Esophagus squamous epithelium (tissue), 5 donors: ENCODE measurements around the gene C2CD4C. TPM values are rescaled to one million over a fixed set of nuclear protein-coding genes. Genes with fewer than 3 reads are reported as not detected.
A peak's percentile ranks its signal among the peaks of the same experiment; 100 is the strongest.
"Not testable (repeated sequence)": the region's sequence is repeated elsewhere in the genome, so short reads cannot be mapped to it uniquely, and the experiment has no call there.

Source experiments
- DNase-seq: peaks from one replicate; lab custom pipeline; 2025; lab: John Stamatoyannopoulos, UW
- H3K27ac ChIP-seq, 4 donors: fragments of 200-600 bp; sonication (generic); one replicate each; pipeline ENCODE4 v1.5.1; 2016 to 2019; ENCODE audit warnings: mild to moderate bottlenecking in 1 of 4
- H3K27me3 ChIP-seq, 4 donors: fragments of 200-600 bp; sonication (generic); 1 replicate in 3 of 4; 2 replicates in 1 of 4; pipeline versions ENCODE4 v1.5.1 to v1.6.0; 2017 to 2021; ENCODE audit warnings: antibody characterized with exemption in 1 of 4
- H3K36me3 ChIP-seq, 3 donors: fragments of 200-600 bp; sonication (generic); one replicate each; pipeline ENCODE4 v1.5.1; 2016 to 2019
- H3K4me1 ChIP-seq, 3 donors: fragments of 200-600 bp; sonication (generic); one replicate each; pipeline ENCODE4 v1.5.1; 2017 to 2019
- H3K4me3 ChIP-seq, 4 donors: fragments of 200-600 bp; sonication (generic); 1 replicate in 3 of 4; 2 replicates in 1 of 4; pipeline ENCODE4 v1.5.1; 2016 to 2019; ENCODE audit warnings: mild to moderate bottlenecking in 2 of 4, moderate library complexity in 1 of 4
- H3K9me3 ChIP-seq, 3 donors: fragments of 200-600 bp; sonication (generic); one replicate each; pipeline ENCODE4 v1.5.1; 2016 to 2019
- POLR2A ChIP-seq, 4 donors: fragments of 450-650 bp; IDR thresholded peaks; one replicate each; pipeline ENCODE4 v1.6.1; 2017; ENCODE audit warnings: antibody characterized with exemption in 4 of 4, mild to moderate bottlenecking in 4 of 4, moderate library complexity in 3 of 4
- WGBS, 2 donors: methylation state at CpG; one replicate each; pipeline ENCODE4 v1.1.5; 2018; 5-methylcytosine and 5-hydroxymethylcytosine counted together
- intact Hi-C: fragments of 100-400 bp; cut with DNase I; formaldehyde crosslinking; loops from one replicate; pipeline ENCODE4 v1.15.0; 2022
- small RNA-seq, 4 donors: library from RNA; depleted of rRNA; stranded (forward); fragments of <200 nt; gene quantifications; one replicate each; pipeline ENCODE3, GENCODE V24; 2016
- total RNA-seq, 4 donors: library from RNA; depleted of rRNA; stranded (reverse); fragments of >200 nt; gene quantifications; one replicate each; pipeline ENCODE4 v1.1.0, GENCODE V29; 2016
- TF ChIP-seq, protein P1 (sequence below), 6 experiments: fragments of 450-650 bp in 4 of 6; fragments of 200-600 bp in 2 of 6; sonication (generic) in 2 of 6; IDR thresholded peaks; one replicate each; pipeline ENCODE4 v1.5.1; 2016 to 2019; ENCODE audit warnings: antibody characterized with exemption in 6 of 6, mild to moderate bottlenecking in 4 of 6, moderate library complexity in 4 of 6
- donor health status: DM: yes; HTN: yes; CAD: no.

Gene C2CD4C
- total RNA-seq, 4 donors from 2014 or later, result 0.15 to 1.1 (median 0.45) TPM

DNA sequence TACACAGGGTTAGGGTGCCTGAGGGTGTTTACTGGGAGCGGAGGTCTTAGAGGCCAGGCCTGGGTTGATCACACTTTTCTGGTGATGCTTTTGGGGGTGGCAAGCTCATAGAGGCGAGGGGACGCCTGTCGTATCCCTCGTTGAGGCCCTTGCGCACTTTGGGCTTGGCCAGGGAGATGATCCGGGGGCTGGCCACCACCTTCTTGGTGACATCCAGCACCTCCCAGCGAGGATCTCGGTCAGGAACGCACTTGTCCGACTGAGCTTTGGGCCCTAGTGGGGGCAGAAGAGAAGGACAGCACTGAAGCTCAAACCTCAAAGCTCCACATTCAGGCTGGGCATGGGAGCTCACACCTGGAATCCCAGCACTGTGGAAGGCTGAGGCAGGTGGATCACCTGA is 46.8 kb downstream of the C2CD4C start:
- TF ChIP-seq POLR2A (IDR thresholded peaks at IDR 0.05), result no peak
- TF ChIP-seq, protein P1, sequence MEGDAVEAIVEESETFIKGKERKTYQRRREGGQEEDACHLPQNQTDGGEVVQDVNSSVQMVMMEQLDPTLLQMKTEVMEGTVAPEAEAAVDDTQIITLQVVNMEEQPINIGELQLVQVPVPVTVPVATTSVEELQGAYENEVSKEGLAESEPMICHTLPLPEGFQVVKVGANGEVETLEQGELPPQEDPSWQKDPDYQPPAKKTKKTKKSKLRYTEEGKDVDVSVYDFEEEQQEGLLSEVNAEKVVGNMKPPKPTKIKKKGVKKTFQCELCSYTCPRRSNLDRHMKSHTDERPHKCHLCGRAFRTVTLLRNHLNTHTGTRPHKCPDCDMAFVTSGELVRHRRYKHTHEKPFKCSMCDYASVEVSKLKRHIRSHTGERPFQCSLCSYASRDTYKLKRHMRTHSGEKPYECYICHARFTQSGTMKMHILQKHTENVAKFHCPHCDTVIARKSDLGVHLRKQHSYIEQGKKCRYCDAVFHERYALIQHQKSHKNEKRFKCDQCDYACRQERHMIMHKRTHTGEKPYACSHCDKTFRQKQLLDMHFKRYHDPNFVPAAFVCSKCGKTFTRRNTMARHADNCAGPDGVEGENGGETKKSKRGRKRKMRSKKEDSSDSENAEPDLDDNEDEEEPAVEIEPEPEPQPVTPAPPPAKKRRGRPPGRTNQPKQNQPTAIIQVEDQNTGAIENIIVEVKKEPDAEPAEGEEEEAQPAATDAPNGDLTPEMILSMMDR (IDR thresholded peaks at IDR 0.05), result no peak
- Histone ChIP-seq H3K4me3 (no peak overlapping the region), H3K4me1 (no peaks in the 10 kb centered on the region), H3K36me3 (no peaks in the 10 kb centered on the region), H3K9me3 (no peaks in the 10 kb centered on the region), H3K27me3 (peaks cover 0 to 49% (median 0%) of the 10 kb centered on the region in 4 donors), H3K27ac (no peak overlapping the region)
- DNase-seq, result no peak
- 76 to 92% methylated on average over 3 to 5 of the region's 11 CpGs for WGBS, 2 donors
- intact Hi-C loops, result no loop called here

DNA sequence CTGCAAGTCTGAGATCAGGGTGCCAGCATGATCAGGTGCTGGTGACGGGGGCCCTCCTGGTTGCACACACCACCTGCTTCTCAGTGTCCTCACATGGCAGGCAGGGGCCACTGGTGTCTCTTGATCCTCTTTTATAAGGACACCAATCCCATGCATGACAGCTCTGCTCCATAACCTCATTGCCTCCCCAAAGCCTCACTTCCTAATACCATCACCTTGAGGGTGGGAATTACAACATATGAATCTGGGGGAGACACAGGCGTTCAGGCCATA is 49.4 kb downstream of the C2CD4C start:
- intact Hi-C loops, result no loop called here

DNA sequence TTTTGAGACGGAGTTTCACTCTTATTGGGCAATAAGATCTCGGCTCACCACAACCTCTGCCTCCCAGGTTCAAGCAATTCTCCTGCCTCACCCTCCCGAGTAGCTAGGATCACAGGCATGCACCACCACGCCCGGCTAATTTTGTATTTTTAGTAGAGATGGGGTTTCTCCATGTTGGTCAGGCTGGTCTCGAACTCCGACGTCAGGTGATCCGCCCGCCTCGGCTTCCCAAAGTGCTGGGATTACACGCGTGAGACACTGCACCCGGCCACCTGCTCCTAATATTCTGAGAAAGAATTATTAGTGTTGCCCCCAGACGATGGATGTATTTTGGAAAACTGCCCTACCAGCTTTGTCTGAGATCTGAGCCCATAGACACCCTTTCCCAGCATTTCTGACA is 53.4 kb downstream of the C2CD4C start:
- H3K36me3 ChIP-seq, intact Hi-C loops, H3K4me1 ChIP-seq, DNase-seq, H3K4me3 ChIP-seq: not testable (repeated sequence)
- WGBS, 2 donors, result 62 to 74% methylated on average over 15 of the region's 15 CpGs
- Histone ChIP-seq H3K9me3 (peaks cover 0 to 15% (median 0%) of the 10 kb centered on the region in 3 donors), H3K27me3 (peaks cover 0 to 24% (median 0%) of the 10 kb centered on the region in 4 donors), H3K27ac (peak overlapping the region in 1 of 4 donors; percentile 44)

More for the DNA sequence above, 49.4 kb downstream of the C2CD4C start:
- 83 to 100% methylated on average over 1 to 2 of the region's 2 CpGs for WGBS, 2 donors
- Histone ChIP-seq H3K27ac (no peak overlapping the region), H3K4me3 (no peak overlapping the region), H3K9me3 (peaks cover 0 to under 1% (median 0%) of the 10 kb centered on the region in 3 donors), H3K27me3 (peaks cover 0 to 34% (median 0%) of the 10 kb centered on the region in 4 donors), H3K4me1 (peaks cover 0 to 5% (median 0%) of the 10 kb centered on the region in 3 donors), H3K36me3 (no peaks in the 10 kb centered on the region)
- TF ChIP-seq POLR2A (IDR thresholded peaks at IDR 0.05), result no peak
- TF ChIP-seq, protein P1 (IDR thresholded peaks at IDR 0.05), result no peak
- no peak for DNase-seq

Small RNA genes lying within 50 kb of the gene (small RNA-seq; reads per million reads assigned to genes)
- 0 to 0.68 (median 0.11) reads per million in 4 donors for gene RNA5SP462

Other genes starting within 250 kb of the C2CD4C start
- gene PLPP2, start 117.7 kb downstream of the C2CD4C start, total RNA-seq, result 10 to 100 TPM; 12.1 to 82.5 (median 36.8) TPM
- gene MIER2, start 64.4 kb downstream of the C2CD4C start, total RNA-seq, result 10 to 100 TPM; 11.7 to 31.5 (median 14.9) TPM
- gene SHC2, start 51.9 kb upstream of the C2CD4C start, total RNA-seq, result 10 to 100 TPM in 1 of 4 donors, 1 to 10 TPM in 3; 1.1 to 10.2 (median 4.7) TPM
- under 1 TPM in 2 of 4 donors, not detected in 2; 0.19 to 0.40 TPM for gene MADCAM1, start 87.3 kb upstream of the C2CD4C start, total RNA-seq
- gene TPGS1, start 98.3 kb upstream of the C2CD4C start, total RNA-seq, result 10 to 100 TPM; 29.3 to 46.7 (median 35.6) TPM
- 10 to 100 TPM; 33.5 to 53.5 (median 34.5) TPM for gene CDC34, start 122.6 kb upstream of the C2CD4C start, total RNA-seq
- under 1 TPM in 3 of 4 donors, not detected in 1; 0.48 to 0.95 (median 0.57) TPM for gene GZMM, start 134.9 kb upstream of the C2CD4C start, total RNA-seq
- gene BSG, start 163.4 kb upstream of the C2CD4C start, total RNA-seq, result 100 to 1,000 TPM; 182 to 408 (median 289) TPM
- gene HCN2, start 180.7 kb upstream of the C2CD4C start, total RNA-seq, result under 1 TPM in 3 of 4 donors, not detected in 1; 0.15 to 0.57 (median 0.29) TPM
- gene POLRMT, start 224.4 kb upstream of the C2CD4C start, total RNA-seq, result 10 to 100 TPM; 23.5 to 32.3 (median 25.0) TPM
- gene FGF22, start 230.7 kb upstream of the C2CD4C start, total RNA-seq, result 1 to 10 TPM in 1 of 4 donors, under 1 TPM in 1, not detected in 2; 0.38 to 1.6 TPM